Measurements from ENCODE around the gene MAST4. TPM values are rescaled to one million over a fixed set of nuclear protein-coding genes. Genes with fewer than 3 reads are reported as not detected.
A peak's percentile ranks its signal among the peaks of the same experiment; 100 is the strongest.

The MAST4 gene
- total RNA-seq, 1 donor from 2014 or later, result 10.4 TPM

GRCh38 chr5:67037171-67037570 lies 441.0 kb downstream of the MAST4 start:
- H3K4me1 ChIP-seq (ENCODE audit: control insufficient read depth in 3 of 3, insufficient read depth in 3 of 3, low read length in 3 of 3), result peaks cover 14 to 39% (median 22%) of the 10 kb centered on the region in 3 donors
- no peak overlapping the region for H3K9ac ChIP-seq (ENCODE audit: low read depth in 1 of 3, low read length in 3 of 3)
- no peaks in the 10 kb centered on the region for H3K27me3 ChIP-seq (ENCODE audit: control insufficient read depth in 3 of 3, insufficient read depth in 3 of 3, low read length in 3 of 3)
- H3K9me3 ChIP-seq (ENCODE audit: control insufficient read depth in 3 of 3, low read length in 3 of 3), result no peaks in the 10 kb centered on the region
- H3K27ac ChIP-seq (ENCODE audit: low read depth, low read length), result no peak overlapping the region
- no peak overlapping the region for H3K4me3 ChIP-seq (ENCODE audit: low read length in 3 of 3)
- no peaks in the 10 kb centered on the region for H3K36me3 ChIP-seq (ENCODE audit: control insufficient read depth in 3 of 3, insufficient read depth in 3 of 3, low read length in 3 of 3)

- Histone ChIP-seq H3K36me3 (ENCODE audit: control insufficient read depth in 3 of 3, insufficient read depth in 3 of 3, low read length in 3 of 3) (no peaks in the 10 kb centered on the region), H3K27ac (ENCODE audit: low read depth, low read length) (no peak overlapping the region), H3K4me1 (ENCODE audit: control insufficient read depth in 3 of 3, insufficient read depth in 3 of 3, low read length in 3 of 3) (peaks cover 2 to 38% (median 17%) of the 10 kb centered on the region in 3 donors), H3K27me3 (ENCODE audit: control insufficient read depth in 3 of 3, insufficient read depth in 3 of 3, low read length in 3 of 3) (no peaks in the 10 kb centered on the region), H3K9ac (ENCODE audit: low read depth in 1 of 3, low read length in 3 of 3) (peak overlapping the region in 1 of 3 donors; percentile 43), H3K4me3 (ENCODE audit: low read length in 3 of 3) (no peak overlapping the region), H3K9me3 (ENCODE audit: control insufficient read depth in 3 of 3, low read length in 3 of 3) (no peaks in the 10 kb centered on the region)
These were observed 442.8 kb downstream of the MAST4 start for GRCh38 chr5:67038817-67039603.

GRCh38 chr5:67042176-67043003 lies 446.2 kb downstream of the MAST4 start:
- no peaks in the 10 kb centered on the region for H3K36me3 ChIP-seq (ENCODE audit: control insufficient read depth in 3 of 3, insufficient read depth in 3 of 3, low read length in 3 of 3)
- no peaks in the 10 kb centered on the region for H3K9me3 ChIP-seq (ENCODE audit: control insufficient read depth in 3 of 3, low read length in 3 of 3)
- no peaks in the 10 kb centered on the region for H3K27me3 ChIP-seq (ENCODE audit: control insufficient read depth in 3 of 3, insufficient read depth in 3 of 3, low read length in 3 of 3)
- H3K9ac ChIP-seq (ENCODE audit: low read depth in 1 of 3, low read length in 3 of 3), result no peak overlapping the region
- H3K4me1 ChIP-seq (ENCODE audit: control insufficient read depth in 3 of 3, insufficient read depth in 3 of 3, low read length in 3 of 3), result peaks cover 10 to 33% (median 17%) of the 10 kb centered on the region in 3 donors
- no peak overlapping the region for H3K4me3 ChIP-seq (ENCODE audit: low read length in 3 of 3)
- H3K27ac ChIP-seq (ENCODE audit: low read depth, low read length), result no peak overlapping the region

- H3K4me3 ChIP-seq (ENCODE audit: low read length in 3 of 3), result no peak overlapping the region
- H3K4me1 ChIP-seq (ENCODE audit: control insufficient read depth in 3 of 3, insufficient read depth in 3 of 3, low read length in 3 of 3), result peaks cover 10 to 34% (median 18%) of the 10 kb centered on the region in 3 donors
- no peak overlapping the region for H3K9ac ChIP-seq (ENCODE audit: low read depth in 1 of 3, low read length in 3 of 3)
- no peaks in the 10 kb centered on the region for H3K36me3 ChIP-seq (ENCODE audit: control insufficient read depth in 3 of 3, insufficient read depth in 3 of 3, low read length in 3 of 3)
- H3K9me3 ChIP-seq (ENCODE audit: control insufficient read depth in 3 of 3, low read length in 3 of 3), result no peaks in the 10 kb centered on the region
- no peak overlapping the region for H3K27ac ChIP-seq (ENCODE audit: low read depth, low read length)
- no peaks in the 10 kb centered on the region for H3K27me3 ChIP-seq (ENCODE audit: control insufficient read depth in 3 of 3, insufficient read depth in 3 of 3, low read length in 3 of 3)
These were observed 447.8 kb downstream of the MAST4 start for GRCh38 chr5:67043796-67044511.

- H3K4me1 ChIP-seq (ENCODE audit: control insufficient read depth in 3 of 3, insufficient read depth in 3 of 3, low read length in 3 of 3), result peaks cover 8 to 35% (median 17%) of the 10 kb centered on the region in 3 donors
- H3K4me3 ChIP-seq (ENCODE audit: low read length in 3 of 3), result no peak overlapping the region
- no peaks in the 10 kb centered on the region for H3K36me3 ChIP-seq (ENCODE audit: control insufficient read depth in 3 of 3, insufficient read depth in 3 of 3, low read length in 3 of 3)
- H3K9ac ChIP-seq (ENCODE audit: low read depth in 1 of 3, low read length in 3 of 3), result no peak overlapping the region
- H3K27ac ChIP-seq (ENCODE audit: low read depth, low read length), result no peak overlapping the region
- H3K9me3 ChIP-seq (ENCODE audit: control insufficient read depth in 3 of 3, low read length in 3 of 3), result no peaks in the 10 kb centered on the region
- H3K27me3 ChIP-seq (ENCODE audit: control insufficient read depth in 3 of 3, insufficient read depth in 3 of 3, low read length in 3 of 3), result no peaks in the 10 kb centered on the region
These were observed 449.9 kb downstream of the MAST4 start for GRCh38 chr5:67045816-67046740.

- no peak overlapping the region for H3K4me3 ChIP-seq (ENCODE audit: low read length in 3 of 3)
- no peaks in the 10 kb centered on the region for H3K9me3 ChIP-seq (ENCODE audit: control insufficient read depth in 3 of 3, low read length in 3 of 3)
- no peaks in the 10 kb centered on the region for H3K36me3 ChIP-seq (ENCODE audit: control insufficient read depth in 3 of 3, insufficient read depth in 3 of 3, low read length in 3 of 3)
- H3K27ac ChIP-seq (ENCODE audit: low read depth, low read length), result no peak overlapping the region
- H3K9ac ChIP-seq (ENCODE audit: low read depth in 1 of 3, low read length in 3 of 3), result no peak overlapping the region
- peaks cover 8 to 35% (median 17%) of the 10 kb centered on the region in 3 donors for H3K4me1 ChIP-seq (ENCODE audit: control insufficient read depth in 3 of 3, insufficient read depth in 3 of 3, low read length in 3 of 3)
- no peaks in the 10 kb centered on the region for H3K27me3 ChIP-seq (ENCODE audit: control insufficient read depth in 3 of 3, insufficient read depth in 3 of 3, low read length in 3 of 3)
These were observed 451.0 kb downstream of the MAST4 start for GRCh38 chr5:67047160-67047559.

- no peak overlapping the region for H3K27ac ChIP-seq (ENCODE audit: low read depth, low read length)
- no peaks in the 10 kb centered on the region for H3K36me3 ChIP-seq (ENCODE audit: control insufficient read depth in 3 of 3, insufficient read depth in 3 of 3, low read length in 3 of 3)
- no peaks in the 10 kb centered on the region for H3K9me3 ChIP-seq (ENCODE audit: control insufficient read depth in 3 of 3, low read length in 3 of 3)
- no peak overlapping the region for H3K4me3 ChIP-seq (ENCODE audit: low read length in 3 of 3)
- H3K9ac ChIP-seq (ENCODE audit: low read depth in 1 of 3, low read length in 3 of 3), result no peak overlapping the region
- H3K27me3 ChIP-seq (ENCODE audit: control insufficient read depth in 3 of 3, insufficient read depth in 3 of 3, low read length in 3 of 3), result no peaks in the 10 kb centered on the region
- peaks cover 8 to 32% (median 17%) of the 10 kb centered on the region in 3 donors for H3K4me1 ChIP-seq (ENCODE audit: control insufficient read depth in 3 of 3, insufficient read depth in 3 of 3, low read length in 3 of 3)
These were observed 451.4 kb downstream of the MAST4 start for GRCh38 chr5:67047616-67048015.

- Histone ChIP-seq H3K27me3 (ENCODE audit: control insufficient read depth in 3 of 3, insufficient read depth in 3 of 3, low read length in 3 of 3) (no peaks in the 10 kb centered on the region), H3K4me3 (ENCODE audit: low read length in 3 of 3) (no peak overlapping the region), H3K4me1 (ENCODE audit: control insufficient read depth in 3 of 3, insufficient read depth in 3 of 3, low read length in 3 of 3) (peaks cover 8 to 24% (median 14%) of the 10 kb centered on the region in 3 donors), H3K36me3 (ENCODE audit: control insufficient read depth in 3 of 3, insufficient read depth in 3 of 3, low read length in 3 of 3) (peaks cover 0 to 3% (median 2%) of the 10 kb centered on the region in 3 donors), H3K27ac (ENCODE audit: low read depth, low read length) (no peak overlapping the region), H3K9me3 (ENCODE audit: control insufficient read depth in 3 of 3, low read length in 3 of 3) (no peaks in the 10 kb centered on the region), H3K9ac (ENCODE audit: low read depth in 1 of 3, low read length in 3 of 3) (no peak overlapping the region)
These were observed 453.9 kb downstream of the MAST4 start for GRCh38 chr5:67050125-67050524.

GRCh38 chr5:67050635-67051034 lies 454.4 kb downstream of the MAST4 start:
- Histone ChIP-seq H3K27ac (ENCODE audit: low read depth, low read length) (no peak overlapping the region), H3K27me3 (ENCODE audit: control insufficient read depth in 3 of 3, insufficient read depth in 3 of 3, low read length in 3 of 3) (no peaks in the 10 kb centered on the region), H3K36me3 (ENCODE audit: control insufficient read depth in 3 of 3, insufficient read depth in 3 of 3, low read length in 3 of 3) (peaks cover 0 to 6% (median 2%) of the 10 kb centered on the region in 3 donors), H3K4me1 (ENCODE audit: control insufficient read depth in 3 of 3, insufficient read depth in 3 of 3, low read length in 3 of 3) (peaks cover 8 to 24% (median 14%) of the 10 kb centered on the region in 3 donors), H3K9ac (ENCODE audit: low read depth in 1 of 3, low read length in 3 of 3) (no peak overlapping the region), H3K4me3 (ENCODE audit: low read length in 3 of 3) (no peak overlapping the region), H3K9me3 (ENCODE audit: control insufficient read depth in 3 of 3, low read length in 3 of 3) (no peaks in the 10 kb centered on the region)
